ENCODE results near the gene NCAPD3. TPM values are rescaled to one million over a fixed set of nuclear protein-coding genes. Genes with fewer than 3 reads are reported as not detected.

Gene NCAPD3
- total RNA-seq, 1 experiment from 2014 or later: 78.2 TPM

DNA sequence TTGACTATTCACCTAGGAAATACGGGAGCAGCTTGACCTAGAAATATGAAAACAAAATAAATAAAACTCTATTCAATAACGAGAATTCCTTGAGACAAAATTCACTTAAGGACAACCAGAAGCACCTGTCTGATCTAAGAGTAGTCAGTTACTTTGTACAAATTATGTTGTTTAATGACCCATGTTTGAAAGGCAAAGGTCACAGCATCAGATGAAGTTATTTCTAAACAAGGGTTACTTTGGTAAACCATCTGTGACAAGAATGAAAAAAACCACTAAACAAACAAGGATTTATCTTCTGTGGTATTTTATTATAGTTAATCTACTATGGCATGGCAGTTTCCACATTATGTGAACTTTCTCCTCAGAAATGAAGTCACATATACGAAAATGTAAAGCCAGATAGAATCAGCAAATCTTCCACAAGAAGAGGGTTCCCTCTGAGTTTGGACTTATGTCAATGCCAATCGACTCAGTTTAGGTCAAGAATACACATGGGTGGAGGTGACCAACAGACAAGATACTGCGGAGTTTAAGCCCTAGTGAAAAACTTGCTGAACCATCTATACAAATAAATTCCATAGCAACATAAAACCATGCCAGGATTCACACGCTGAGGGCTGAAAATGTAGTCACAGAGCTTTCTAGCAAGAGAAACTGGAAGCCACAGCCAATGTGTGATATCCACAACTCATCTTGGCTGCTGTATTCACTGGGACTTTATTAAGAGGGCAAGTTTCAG, 53.4 kb downstream of the NCAPD3 start:
- CTCF ChIA-PET: no interaction called here
- no peaks in the 10 kb centered on the region for H3K9me3 Mint-ChIP-seq (ENCODE audit: low read depth, unreplicated experiment)
- H3K27ac Mint-ChIP-seq (ENCODE audit: unreplicated experiment): no peak overlapping the region

GRCh38 chr11:134164490-134165370, 59.0 kb downstream of the NCAPD3 start:
- BruUV-seq (replicated peaks): no TSS peak
- no peaks in the 10 kb centered on the region for H3K27me3 Mint-ChIP-seq (ENCODE audit: unreplicated experiment)
- H3K4me3 Mint-ChIP-seq (ENCODE audit: low read depth, unreplicated experiment): no peak overlapping the region
- intact Hi-C loops (cut with micrococcal nuclease; ENCODE audit: unreplicated experiment): no loop called here
- TF ChIP-seq, protein P1, sequence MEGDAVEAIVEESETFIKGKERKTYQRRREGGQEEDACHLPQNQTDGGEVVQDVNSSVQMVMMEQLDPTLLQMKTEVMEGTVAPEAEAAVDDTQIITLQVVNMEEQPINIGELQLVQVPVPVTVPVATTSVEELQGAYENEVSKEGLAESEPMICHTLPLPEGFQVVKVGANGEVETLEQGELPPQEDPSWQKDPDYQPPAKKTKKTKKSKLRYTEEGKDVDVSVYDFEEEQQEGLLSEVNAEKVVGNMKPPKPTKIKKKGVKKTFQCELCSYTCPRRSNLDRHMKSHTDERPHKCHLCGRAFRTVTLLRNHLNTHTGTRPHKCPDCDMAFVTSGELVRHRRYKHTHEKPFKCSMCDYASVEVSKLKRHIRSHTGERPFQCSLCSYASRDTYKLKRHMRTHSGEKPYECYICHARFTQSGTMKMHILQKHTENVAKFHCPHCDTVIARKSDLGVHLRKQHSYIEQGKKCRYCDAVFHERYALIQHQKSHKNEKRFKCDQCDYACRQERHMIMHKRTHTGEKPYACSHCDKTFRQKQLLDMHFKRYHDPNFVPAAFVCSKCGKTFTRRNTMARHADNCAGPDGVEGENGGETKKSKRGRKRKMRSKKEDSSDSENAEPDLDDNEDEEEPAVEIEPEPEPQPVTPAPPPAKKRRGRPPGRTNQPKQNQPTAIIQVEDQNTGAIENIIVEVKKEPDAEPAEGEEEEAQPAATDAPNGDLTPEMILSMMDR (IDR thresholded peaks at IDR 0.05; ENCODE audit: unreplicated experiment): no peak
- H3K36me3 Mint-ChIP-seq (ENCODE audit: insufficient read depth, unreplicated experiment): peaks cover 29% of the 10 kb centered on the region
- CTCF ChIA-PET: interaction anchor here (0.5 kb wide), 1 partner anchor 1714 kb away, joined by 4 read pairs; no protein-coding TSS in a partner anchor
- DNase-seq: no peak
- H3K27ac Mint-ChIP-seq (ENCODE audit: unreplicated experiment): no peak overlapping the region
- no peaks in the 10 kb centered on the region for H3K9me3 Mint-ChIP-seq (ENCODE audit: low read depth, unreplicated experiment)
- no peaks in the 10 kb centered on the region for H3K4me1 Mint-ChIP-seq (ENCODE audit: low read depth, unreplicated experiment)

More for the DNA sequence above, 53.4 kb downstream of the NCAPD3 start:
- no TSS peak for BruUV-seq (replicated peaks)
- Mint-ChIP-seq H3K36me3 (ENCODE audit: insufficient read depth, unreplicated experiment) (peaks cover 24% of the 10 kb centered on the region), H3K4me3 (ENCODE audit: low read depth, unreplicated experiment) (no peak overlapping the region), H3K4me1 (ENCODE audit: low read depth, unreplicated experiment) (no peaks in the 10 kb centered on the region), H3K27me3 (ENCODE audit: unreplicated experiment) (no peaks in the 10 kb centered on the region)
- intact Hi-C loops (cut with micrococcal nuclease; ENCODE audit: unreplicated experiment): no loop called here
- TF ChIP-seq, protein P1 (IDR thresholded peaks at IDR 0.05; ENCODE audit: unreplicated experiment): no peak
- DNase-seq: no peak

GRCh38 chr11:134159652-134160051, 64.1 kb downstream of the NCAPD3 start:
- Mint-ChIP-seq H3K4me3 (ENCODE audit: low read depth, unreplicated experiment) (no peak overlapping the region), H3K4me1 (ENCODE audit: low read depth, unreplicated experiment) (no peaks in the 10 kb centered on the region), H3K9me3 (ENCODE audit: low read depth, unreplicated experiment) (no peaks in the 10 kb centered on the region), H3K27me3 (ENCODE audit: unreplicated experiment) (no peaks in the 10 kb centered on the region), H3K27ac (ENCODE audit: unreplicated experiment) (no peak overlapping the region), H3K36me3 (ENCODE audit: insufficient read depth, unreplicated experiment) (peaks cover 25% of the 10 kb centered on the region)
- TF ChIP-seq, protein P1 (IDR thresholded peaks at IDR 0.05; ENCODE audit: unreplicated experiment): no peak
- intact Hi-C loops (cut with micrococcal nuclease; ENCODE audit: unreplicated experiment): no loop called here
- CTCF ChIA-PET: no interaction called here
- no peak for DNase-seq
- no TSS peak for BruUV-seq (replicated peaks)

- Mint-ChIP-seq H3K27ac (ENCODE audit: unreplicated experiment) (no peak overlapping the region), H3K9me3 (ENCODE audit: low read depth, unreplicated experiment) (no peaks in the 10 kb centered on the region), H3K27me3 (ENCODE audit: unreplicated experiment) (no peaks in the 10 kb centered on the region), H3K36me3 (ENCODE audit: insufficient read depth, unreplicated experiment) (peaks cover 21% of the 10 kb centered on the region), H3K4me1 (ENCODE audit: low read depth, unreplicated experiment) (no peaks in the 10 kb centered on the region), H3K4me3 (ENCODE audit: low read depth, unreplicated experiment) (no peak overlapping the region)
- no peak for DNase-seq
- intact Hi-C loops (cut with micrococcal nuclease; ENCODE audit: unreplicated experiment): no loop called here
- CTCF ChIA-PET: no interaction called here
- no TSS peak for BruUV-seq (replicated peaks)
- TF ChIP-seq, protein P1 (IDR thresholded peaks at IDR 0.05; ENCODE audit: unreplicated experiment): no peak
Measured at GRCh38 chr11:134158023-134158422, 65.7 kb downstream of the NCAPD3 start.

Data from Calu3 (cell line).